ENCODE measurements around the gene FAM43B. TPM values are rescaled to one million over a fixed set of nuclear protein-coding genes. Genes with fewer than 3 reads are reported as not detected.

Gene FAM43B
- 0.75 TPM for total RNA-seq

- no peak for TF ChIP-seq CTCF (IDR thresholded peaks at IDR 0.05)
- H3K36me3 ChIP-seq, result no peaks in the 10 kb centered on the region
- H3K9me3 ChIP-seq, result no peaks in the 10 kb centered on the region
- no peaks in the 10 kb centered on the region for H3K27me3 ChIP-seq
- H3K4me1 ChIP-seq, result peaks cover 3 to 4% of the 10 kb centered on the region in 2 donors
- no peak within 1 kb of the TSS for H3K27ac ChIP-seq
- intact Hi-C loops (cut with DNase I), result no loop called here
- H3K4me3 ChIP-seq, result peak within 1 kb of the TSS; percentile 51 to 55
- DNase-seq (ENCODE audit: low spot score in 2 of 2), result no peak
These were observed at the start of gene FAM43B for GRCh38 chr1:20551945-20552727. TSS of gene FAM43B (plus strand) at chr1:20552573. CDS start at chr1:20552974, 401 bp downstream.

- Histone ChIP-seq H3K4me3 (no peak overlapping the region), H3K9me3 (no peaks in the 10 kb centered on the region), H3K4me1 (peaks cover 0 to 24% of the 10 kb centered on the region in 2 donors), H3K36me3 (peaks cover 27 to 34% of the 10 kb centered on the region in 2 donors), H3K27me3 (no peaks in the 10 kb centered on the region), H3K27ac (no peak overlapping the region)
- no peak for DNase-seq (ENCODE audit: low spot score in 2 of 2)
- intact Hi-C loops (cut with DNase I), result no loop called here
- no peak for TF ChIP-seq CTCF (IDR thresholded peaks at IDR 0.05)
These were observed 46.9 kb upstream of the FAM43B start for GRCh38 chr1:20505488-20505887.

- peak overlapping the region in 1 of 2 donors; percentile 90 for H3K27ac ChIP-seq
- DNase-seq (ENCODE audit: low spot score in 2 of 2), result no peak
These were observed 45.2 kb upstream of the FAM43B start for GRCh38 chr1:20507248-20507563.

GRCh38 chr1:20507564-20508410 is 44.6 kb upstream of the FAM43B start, which contains the start of gene MUL1:
TSS of gene MUL1 (minus strand) at chr1:20508151. CDS start at chr1:20508024, 127 bp downstream.
- Histone ChIP-seq H3K36me3 (peaks cover 4 to 11% of the 10 kb centered on the region in 2 donors), H3K9me3 (no peaks in the 10 kb centered on the region), H3K4me1 (peaks cover 0 to 24% of the 10 kb centered on the region in 2 donors), H3K27me3 (no peaks in the 10 kb centered on the region), H3K4me3 (peak within 1 kb of the TSS; percentile 72 to 98), H3K27ac (peak within 1 kb of the TSS; percentile 63 to 90)
- TF ChIP-seq CTCF (IDR thresholded peaks at IDR 0.05), result no peak
- DNase-seq (ENCODE audit: low spot score in 2 of 2), result peak; percentile 80 to 97
- intact Hi-C loops (cut with DNase I), result loop anchor here (1.0 kb wide), 3 partner anchors 21 to 154 kb away; partner anchors contain the start of genes CAMK2N1, DDOST and PINK1

More at GRCh38 chr1:20507248-20507563, 45.2 kb upstream of the FAM43B start:
- Histone ChIP-seq H3K9me3 (no peaks in the 10 kb centered on the region), H3K27me3 (no peaks in the 10 kb centered on the region), H3K4me1 (peaks cover 0 to 24% of the 10 kb centered on the region in 2 donors), H3K4me3 (peak overlapping the region; percentile 72 to 98), H3K36me3 (peaks cover 10 to 17% of the 10 kb centered on the region in 2 donors)
- no peak for TF ChIP-seq CTCF (IDR thresholded peaks at IDR 0.05)
- intact Hi-C loops (cut with DNase I), result no loop called here

GRCh38 chr1:20508411-20508771 is 44.0 kb upstream of the FAM43B start:
- DNase-seq (ENCODE audit: low spot score in 2 of 2), result no peak
- TF ChIP-seq CTCF (IDR thresholded peaks at IDR 0.05), result no peak
- H3K36me3 ChIP-seq, result peaks cover 0 to 10% of the 10 kb centered on the region in 2 donors
- H3K9me3 ChIP-seq, result no peaks in the 10 kb centered on the region
- intact Hi-C loops (cut with DNase I), result loop anchor here (1.0 kb wide), 3 partner anchors 22 to 153 kb away; partner anchors contain the start of genes CAMK2N1, DDOST and PINK1
- peaks cover 0 to 24% of the 10 kb centered on the region in 2 donors for H3K4me1 ChIP-seq
- H3K27me3 ChIP-seq, result no peaks in the 10 kb centered on the region
- peak overlapping the region; percentile 72 to 98 for H3K4me3 ChIP-seq
- peak overlapping the region; percentile 63 to 90 for H3K27ac ChIP-seq
